ENCODE data around the gene CAND1.
"Not testable (repeated sequence)": the region's sequence is repeated elsewhere in the genome, so short reads cannot be mapped to it uniquely, and the experiment has no call there.

The CAND1 gene

GRCh38 chr12:67284561-67284960 lies 15.4 kb downstream of the CAND1 start:
- DNase-seq: no peak

GRCh38 chr12:67286257-67286656 lies 17.1 kb downstream of the CAND1 start:
- no peak for DNase-seq

GRCh38 chr12:67287311-67287710 lies 18.2 kb downstream of the CAND1 start:
- no peak for DNase-seq

GRCh38 chr12:67288561-67288960 lies 19.4 kb downstream of the CAND1 start:
- no peak for DNase-seq

- no peak for DNase-seq
These were observed 21.2 kb downstream of the CAND1 start for GRCh38 chr12:67290378-67290777.

DNA sequence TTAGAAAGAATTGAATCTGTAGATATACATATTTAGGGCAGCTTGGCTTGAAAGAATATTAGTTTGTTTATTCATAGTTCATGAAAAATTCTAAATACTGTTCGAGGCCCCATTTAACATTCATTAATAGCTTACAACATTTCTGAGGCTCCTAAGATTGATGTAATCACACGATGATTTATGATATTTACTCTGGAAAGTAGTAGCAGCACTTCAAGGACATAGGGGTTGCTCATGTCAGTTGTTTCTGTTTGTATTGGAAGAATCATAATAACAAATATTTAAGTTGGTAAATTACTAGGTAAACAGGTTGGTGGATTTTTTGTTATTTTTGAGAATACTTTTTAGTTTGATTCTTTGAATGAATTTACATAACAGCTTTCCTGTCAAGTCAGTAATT lies 30.4 kb downstream of the CAND1 start:
- no peak for DNase-seq

- no peak for DNase-seq
These were observed 30.8 kb downstream of the CAND1 start for GRCh38 chr12:67299926-67300325.

- DNase-seq: no peak
These were observed 33.0 kb downstream of the CAND1 start for GRCh38 chr12:67302162-67302561.

DNA sequence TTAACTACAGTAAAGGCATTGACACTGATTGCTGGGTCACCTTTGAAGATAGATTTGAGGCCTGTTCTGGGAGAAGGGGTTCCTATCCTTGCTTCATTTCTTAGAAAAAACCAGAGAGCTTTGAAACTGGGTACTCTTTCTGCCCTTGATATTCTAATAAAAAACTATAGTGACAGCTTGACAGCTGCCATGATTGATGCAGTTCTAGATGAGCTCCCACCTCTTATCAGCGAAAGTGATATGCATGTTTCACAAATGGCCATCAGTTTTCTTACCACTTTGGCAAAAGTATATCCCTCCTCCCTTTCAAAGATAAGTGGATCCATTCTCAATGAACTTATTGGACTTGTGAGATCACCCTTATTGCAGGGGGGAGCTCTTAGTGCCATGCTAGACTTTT lies 36.4 kb downstream of the CAND1 start:
- no peak for DNase-seq

- no peak for DNase-seq
These were observed 37.6 kb downstream of the CAND1 start for GRCh38 chr12:67306712-67307111.

- no peak for DNase-seq
These were observed 46.5 kb downstream of the CAND1 start for GRCh38 chr12:67315661-67316060.

DNA sequence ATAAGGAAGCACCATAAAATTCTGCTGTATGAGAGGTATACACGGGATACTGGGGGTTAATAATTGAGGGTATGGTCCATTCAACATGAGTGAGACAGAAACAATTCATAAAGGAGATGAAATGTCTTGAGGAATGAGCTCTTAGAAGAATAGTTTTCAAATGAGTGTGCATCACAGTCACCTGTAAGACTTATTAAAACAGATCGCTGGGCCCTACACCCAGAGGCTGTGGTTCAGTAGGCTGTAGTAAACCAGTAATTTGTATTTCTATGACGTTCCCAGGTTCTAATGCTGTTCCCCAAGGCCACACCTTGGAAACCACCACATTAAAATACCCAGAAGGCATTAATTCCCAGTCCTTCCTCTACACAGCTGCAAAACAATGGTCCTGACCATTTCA lies 49.6 kb downstream of the CAND1 start:
- no peak for DNase-seq

DNA sequence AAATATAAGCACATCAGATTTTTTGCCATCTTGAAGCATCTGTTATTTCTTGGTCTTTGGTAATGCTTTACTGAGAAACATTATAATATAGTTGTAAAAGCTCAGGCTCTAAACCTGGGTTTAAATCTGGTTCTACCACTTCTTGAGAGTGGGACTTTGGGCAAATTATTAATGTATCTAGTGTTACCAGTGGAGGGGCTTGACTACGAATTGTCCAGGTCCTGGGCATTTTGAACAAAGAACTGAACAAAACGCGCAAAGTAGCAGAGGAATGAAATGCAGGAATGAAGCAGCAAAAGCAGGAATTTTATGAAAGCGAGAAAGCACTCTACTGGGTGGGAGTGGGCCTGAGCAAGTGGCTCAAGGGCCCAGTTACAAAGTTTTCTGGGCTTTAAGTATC lies 50.8 kb downstream of the CAND1 start:
- no peak for DNase-seq

- no peak for DNase-seq
These were observed 51.6 kb downstream of the CAND1 start for GRCh38 chr12:67320614-67321295.

GRCh38 chr12:67322580-67322979 lies 53.4 kb downstream of the CAND1 start:
- DNase-seq: no peak

DNA sequence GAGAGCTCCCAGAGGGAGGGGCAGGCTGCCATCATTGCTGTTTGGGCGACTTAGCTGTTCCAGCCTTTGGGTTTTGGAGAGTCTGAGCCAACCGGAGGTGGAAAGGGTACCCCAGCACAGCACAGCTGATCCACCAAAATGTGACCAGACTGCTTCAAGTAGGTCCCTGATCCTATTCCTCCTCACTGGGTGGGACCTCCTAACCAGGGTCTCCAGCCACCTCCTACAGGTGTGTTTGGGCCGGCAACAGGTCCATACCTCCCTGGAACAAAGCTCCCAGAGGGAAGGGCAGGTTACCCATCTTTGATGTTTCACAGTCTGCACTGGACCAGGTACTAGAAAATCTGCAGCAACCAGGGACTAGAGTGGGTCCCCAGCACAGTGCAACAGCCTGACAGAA lies 53.8 kb downstream of the CAND1 start:
- DNase-seq: no peak

- no peak for DNase-seq
These were observed 57.5 kb downstream of the CAND1 start for GRCh38 chr12:67326637-67327036.

- DNase-seq: no peak
These were observed 58.3 kb downstream of the CAND1 start for GRCh38 chr12:67327466-67327865.

GRCh38 chr12:67331123-67331522 lies 62.0 kb downstream of the CAND1 start:
- no peak for DNase-seq

DNA sequence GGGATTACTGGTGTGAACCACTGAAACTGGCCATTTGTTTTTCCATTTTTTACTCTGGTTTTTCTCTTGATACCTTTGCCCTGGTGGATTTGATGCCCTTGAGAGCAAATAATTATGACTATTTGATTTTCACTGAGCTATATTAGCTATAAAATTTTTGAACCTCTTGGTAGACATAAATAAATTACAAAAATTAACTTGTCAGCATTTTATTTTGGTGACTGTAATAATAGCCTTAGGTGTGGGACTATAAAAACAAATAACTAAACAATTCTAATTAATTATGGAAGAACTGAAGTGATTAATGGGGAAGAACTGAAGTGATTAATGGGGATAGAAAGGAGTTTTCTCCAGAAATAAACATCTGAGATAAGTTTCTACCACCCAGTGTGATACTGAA lies 62.7 kb downstream of the CAND1 start:
- no peak for DNase-seq

- no peak for DNase-seq
These were observed 64.5 kb downstream of the CAND1 start for GRCh38 chr12:67333649-67334048.

- no peak for DNase-seq
These were observed 69.3 kb downstream of the CAND1 start for GRCh38 chr12:67338426-67338825.

DNA sequence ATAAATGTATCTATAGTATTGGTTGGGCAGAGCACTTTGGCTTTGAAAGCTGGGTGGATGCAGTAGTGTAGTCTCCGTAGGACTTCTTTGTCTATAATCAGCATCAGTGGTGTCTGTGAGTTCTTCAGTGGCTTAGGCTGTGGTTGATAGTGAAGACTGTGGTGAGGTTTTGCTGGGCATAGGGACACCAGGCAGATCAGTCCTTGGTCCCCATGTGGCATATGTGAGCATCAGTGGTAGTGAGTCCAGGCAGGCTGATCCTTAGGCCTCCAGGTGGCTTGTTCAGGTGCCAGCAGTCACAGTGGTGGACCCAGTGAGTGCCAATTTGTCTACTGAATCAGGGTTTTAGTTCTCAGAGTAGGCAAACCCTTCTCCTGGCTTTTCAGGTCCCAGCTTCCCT lies 70.4 kb downstream of the CAND1 start:
- no peak for DNase-seq

DNA sequence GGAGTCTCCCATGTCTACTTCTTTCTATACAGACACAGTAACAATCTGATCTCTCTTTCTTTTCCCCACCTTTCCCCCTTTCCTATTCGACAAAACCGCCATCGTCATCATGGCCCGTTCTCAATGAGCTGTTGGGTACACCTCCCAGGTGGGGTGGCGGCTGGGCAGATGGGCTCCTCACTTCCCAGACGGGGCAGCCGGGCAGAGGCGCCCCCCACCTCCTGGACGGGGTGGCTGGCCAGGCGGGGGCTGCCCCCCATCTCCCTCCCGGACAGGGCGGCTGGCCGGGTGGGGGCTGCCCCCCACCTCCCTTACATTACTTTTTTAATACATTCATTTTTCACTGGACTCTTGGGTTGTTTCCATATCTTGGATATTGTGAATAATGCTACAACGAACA lies 71.9 kb downstream of the CAND1 start:
- not testable (repeated sequence) for DNase-seq

DNA sequence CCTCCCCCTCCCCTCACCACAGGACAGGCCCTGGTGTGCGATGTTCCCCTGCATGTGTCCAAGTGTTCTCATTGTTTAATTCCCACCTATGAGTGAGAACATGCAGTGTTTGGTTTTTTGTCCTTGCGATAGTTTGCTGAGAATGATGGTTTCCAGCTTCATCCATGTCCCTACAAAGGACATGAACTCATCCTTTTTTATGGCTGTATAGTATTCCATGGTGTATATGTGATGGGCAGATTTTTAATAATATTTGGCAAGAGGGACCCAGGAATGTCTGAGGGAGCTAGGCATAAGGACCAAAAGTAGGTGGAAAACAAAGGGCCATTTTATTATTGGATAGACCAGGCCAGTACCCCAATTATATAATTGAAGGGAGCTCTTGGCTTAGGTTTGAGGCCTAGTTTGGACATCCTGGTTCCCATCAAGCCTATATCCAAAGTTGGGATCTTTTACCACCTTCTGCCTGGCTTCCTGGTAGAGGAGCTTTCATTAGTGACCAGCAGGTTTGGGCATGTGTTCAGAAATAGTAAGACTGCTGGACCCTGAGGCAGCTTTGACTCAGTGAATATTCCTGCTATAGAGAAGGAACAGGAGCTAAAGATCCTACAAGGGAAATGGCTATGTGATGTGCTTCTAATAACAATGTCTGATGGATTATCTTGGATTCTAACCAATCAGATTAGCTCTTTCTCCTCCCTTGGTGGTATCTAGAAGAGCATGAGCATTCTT lies 76.0 kb downstream of the CAND1 start:
- no peak for DNase-seq
